GM12865 (cell line): Measurements from ENCODE around the gene SCNN1B.

Source experiments
- DNase-seq: peaks from one replicate; pipeline ENCODE4 v3.0.0; 2010; ENCODE audit warnings: low read depth
- H3K4me3 ChIP-seq: 2 replicates; pipeline ENCODE4 v1.5.1; 2011; ENCODE audit warnings: mild to moderate bottlenecking, low read depth, low read length, control low read depth
- CTCF ChIP-seq: IDR thresholded peaks from 2 replicates; pipeline ENCODE4 v1.5.1; 2011; ENCODE audit warnings: low read length, control low read depth, low read depth, inconsistent platforms; ENCODE audit not compliant: insufficient read depth; ENCODE audit errors: missing control alignments

The SCNN1B gene

DNA sequence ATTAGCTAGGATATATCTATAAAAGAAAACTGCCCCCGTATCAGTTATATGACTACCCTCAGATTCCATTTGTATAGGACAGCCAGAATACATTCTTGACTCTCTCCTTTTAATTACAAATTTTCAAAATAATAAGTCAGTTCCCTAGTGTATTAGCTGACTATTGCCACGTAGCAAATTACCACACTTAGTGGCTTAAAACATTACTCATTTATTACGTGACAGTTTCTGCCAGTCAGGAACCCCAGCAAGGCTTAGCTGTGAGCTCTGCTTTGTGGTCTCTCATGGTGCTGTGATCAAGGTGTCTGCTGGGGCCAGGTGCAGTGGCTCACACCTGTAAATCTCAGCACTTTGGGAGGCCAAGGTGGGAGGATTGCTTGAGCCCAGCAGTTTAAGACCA, 13.9 kb upstream of the SCNN1B start:
- DNase-seq = no peak

DNA sequence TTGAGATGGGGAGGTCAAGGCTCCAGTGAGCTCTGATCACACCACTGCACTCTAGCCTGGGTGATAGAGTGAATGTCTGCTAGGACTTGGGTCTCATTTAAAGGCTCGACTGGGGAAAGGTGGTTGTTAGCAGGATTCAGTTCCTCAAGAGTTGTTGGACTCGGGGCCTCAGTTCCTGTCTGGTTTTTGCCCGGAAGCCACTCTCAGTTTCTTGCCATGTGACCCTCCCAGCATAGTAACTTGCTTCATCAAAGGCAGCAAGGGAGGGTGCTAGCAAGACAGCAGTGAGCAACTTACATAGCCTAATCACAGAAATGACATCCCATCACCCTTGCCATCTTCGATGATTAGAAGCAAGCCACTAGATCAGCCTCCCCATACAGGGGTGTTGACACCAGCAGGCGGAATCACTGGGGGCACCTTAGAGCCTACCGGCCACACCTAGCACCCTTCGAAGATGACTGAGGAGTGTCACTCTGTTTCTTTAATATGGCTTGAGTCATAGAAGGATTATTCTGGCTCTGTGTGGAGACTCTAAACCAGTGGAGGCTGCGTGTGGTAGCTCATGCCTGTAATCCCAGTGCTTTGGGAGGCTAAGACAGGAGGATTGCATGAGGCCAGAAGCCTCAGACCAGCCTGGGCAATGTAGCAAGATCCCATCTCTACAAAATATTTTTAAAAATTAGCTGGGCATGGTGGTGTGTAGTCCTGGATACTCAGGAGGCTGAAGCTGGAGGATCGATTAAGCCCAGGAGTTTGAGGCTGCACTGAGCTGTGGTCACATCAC, 13.2 kb upstream of the SCNN1B start:
- no peak for TF ChIP-seq CTCF
- peak; percentile 60 for DNase-seq
- no peak overlapping the region for H3K4me3 ChIP-seq

More for the DNA sequence above, 13.9 kb upstream of the SCNN1B start:
- no peak for TF ChIP-seq CTCF
- no peak overlapping the region for H3K4me3 ChIP-seq

DNA sequence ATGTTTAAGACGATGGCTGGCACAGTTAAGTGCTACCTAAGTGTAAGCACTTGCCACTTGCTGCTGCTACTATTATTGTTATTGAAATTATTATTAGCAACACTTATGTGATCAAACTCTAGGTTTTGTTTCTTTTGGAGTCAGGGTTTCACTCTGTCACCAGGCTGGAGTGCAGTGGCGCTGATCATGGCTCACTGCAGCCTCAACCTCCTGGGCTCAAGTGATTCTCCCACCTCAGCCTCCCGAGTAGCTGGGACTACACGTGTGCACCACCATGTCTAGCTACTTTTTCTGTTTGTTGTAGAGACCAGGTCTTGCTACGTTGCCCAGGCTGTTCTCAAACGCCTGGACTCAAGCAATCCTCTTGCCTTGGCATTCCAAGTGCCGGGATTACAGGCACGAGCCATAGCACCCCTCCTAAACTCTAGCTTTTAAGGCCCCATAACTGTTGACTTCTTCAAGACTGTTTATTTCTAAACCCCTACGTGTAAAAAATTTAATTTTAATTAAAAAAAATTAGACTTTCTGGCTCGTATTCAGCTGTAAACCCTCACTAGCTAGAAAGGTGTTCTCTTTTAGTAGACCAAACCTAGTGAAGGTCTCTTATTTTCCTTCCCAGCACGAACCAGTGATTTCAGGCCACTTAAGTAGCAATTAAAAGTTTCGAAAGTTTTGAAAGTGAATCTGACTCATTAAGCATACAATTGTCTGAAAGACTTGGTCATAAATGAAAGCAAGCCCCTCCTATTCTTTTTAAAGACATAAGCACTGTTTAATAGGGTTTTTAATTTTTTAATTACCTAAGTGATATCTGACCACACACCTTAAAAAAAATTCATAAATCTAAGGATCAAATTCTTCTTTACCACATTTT, 11.7 kb upstream of the SCNN1B start:
- no peak overlapping the region for H3K4me3 ChIP-seq
- DNase-seq = peak; percentile 60
- no peak for TF ChIP-seq CTCF

DNA sequence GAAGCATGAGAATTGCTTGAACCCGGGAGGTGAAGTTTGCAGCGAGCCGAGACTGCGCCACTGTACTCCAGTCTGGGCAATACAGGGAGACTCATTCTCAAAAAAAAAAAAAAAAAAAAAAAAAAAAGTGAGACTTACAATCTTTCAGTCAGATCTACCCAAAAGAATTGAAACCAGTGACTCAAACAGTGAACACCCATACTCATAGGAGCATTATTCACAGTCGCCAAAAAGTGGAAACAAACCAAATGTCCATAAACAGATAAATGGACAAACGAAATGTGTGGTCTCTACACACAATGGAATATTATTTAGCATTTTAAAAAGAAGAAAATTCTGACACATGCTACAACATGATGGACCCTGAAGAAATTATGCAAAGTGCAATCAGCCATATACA, 9.1 kb upstream of the SCNN1B start:
- no peak overlapping the region for H3K4me3 ChIP-seq
- peak; percentile 79 for DNase-seq
- no peak for TF ChIP-seq CTCF

DNA sequence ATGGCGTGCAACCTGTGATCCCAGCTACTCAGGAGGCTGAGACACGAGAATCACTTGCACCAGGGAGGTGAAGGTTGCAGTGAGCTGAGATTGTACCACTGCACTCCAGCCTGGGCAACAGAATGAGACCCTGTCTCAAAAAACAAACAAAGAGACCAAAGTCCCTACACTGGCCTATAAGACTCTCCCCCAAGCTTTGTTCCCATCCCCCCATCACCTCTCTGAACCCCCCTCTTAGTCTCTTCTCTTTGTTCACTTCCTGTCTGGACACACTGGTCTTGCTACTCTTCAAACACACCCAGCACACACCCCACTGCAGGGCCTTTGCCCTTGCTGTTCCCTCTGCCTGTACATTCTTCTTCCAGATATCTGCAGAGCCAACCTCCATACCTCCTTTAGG, 7.8 kb upstream of the SCNN1B start:
- no peak for DNase-seq
- H3K4me3 ChIP-seq = no peak overlapping the region
- no peak for TF ChIP-seq CTCF

GRCh38 chr16:23296994-23297393, 5.1 kb upstream of the SCNN1B start:
- DNase-seq = peak; percentile 58
- peak; percentile 45 for TF ChIP-seq CTCF
- H3K4me3 ChIP-seq = no peak overlapping the region
